HepG2 (cell line): ENCODE results near the gene ACTA2. TPM values are rescaled to one million over a fixed set of nuclear protein-coding genes. Genes with fewer than 3 reads are reported as not detected.

Experiments used
- ATAC-seq: fragments of 200-7000 bp; cut with Tn5 transposase; 3 replicates; pipeline ENCODE4 v1.9.1; 2020; ENCODE audit warnings: mild to moderate bottlenecking, moderate library complexity
- BruUV-seq: library from RNA; stranded (reverse); fragments of 400-500 nt; replicated peaks from 2 replicates; lab custom pipeline; 2021; lab: Mats Ljungman, UMichigan
- CTCF ChIA-PET: fragments of 300-600 bp; formaldehyde crosslinking; extraction: SDS; loops from one replicate; lab custom pipeline; 2021; ENCODE audit warnings: low total read pairs, inconsistent platforms, low intra/inter-chr PET ratio; lab: Yijun Ruan, JAX
- POLR2A ChIA-PET: fragments of 350-600 bp; sonication (Branson Sonifier 250); formaldehyde crosslinking; loops from one replicate; lab custom pipeline; 2020; ENCODE audit warnings: antibody characterized with exemption, inconsistent platforms; lab: Yijun Ruan, JAX
- DNase-seq: peaks from one replicate; pipeline ENCODE4 v3.0.0-alpha.2; 2015; ENCODE audit warnings: low spot score
- FAIRE-seq: peaks from 3 replicates; lab custom pipeline; 2011; peaks lifted over from hg19 to GRCh38; lab: Jason Lieb, UNC
- H2AFZ ChIP-seq: one replicate; pipeline ENCODE4 v1.6.1; 2011; ENCODE audit warnings: low read length, inconsistent platforms
- H3K27ac ChIP-seq: fragments of 300-600 bp; 3 replicates; pipeline ENCODE4 v1.8.0; 2011; ENCODE audit warnings: mixed run types, mild to moderate bottlenecking, mixed read lengths, low read length, inconsistent platforms; ENCODE audit not compliant: insufficient read depth; ENCODE audit errors: extremely low read length
- H3K27me3 ChIP-seq, 2 experiments: fragments of 200-600 bp in 1 of 2; 2 replicates in 1 of 2; 3 replicates in 1 of 2; pipeline versions ENCODE4 v1.6.0 to v1.8.0; 2011; ENCODE audit warnings: low read length in 2 of 2, mild to moderate bottlenecking in 2 of 2, moderate library complexity in 2 of 2, inconsistent platforms in 1 of 2; ENCODE audit not compliant: insufficient read depth in 2 of 2, control insufficient read depth in 1 of 2
- H3K36me3 ChIP-seq, 2 experiments: fragments of 200-600 bp in 1 of 2; replicated peaks in 1 of 2; 2 replicates in 1 of 2; 3 replicates in 1 of 2; pipeline versions ENCODE4 v1.5.1 to v1.8.0; 2011; ENCODE audit warnings: low read length in 2 of 2, inconsistent platforms in 1 of 2; ENCODE audit not compliant: insufficient read depth in 2 of 2, control insufficient read depth in 1 of 2
- H3K4me1 ChIP-seq: 2 replicates; pipeline ENCODE4 v1.5.1; 2012; ENCODE audit warnings: low read length, inconsistent platforms; ENCODE audit not compliant: insufficient read depth
- H3K4me2 ChIP-seq: 2 replicates; pipeline ENCODE4 v1.6.0; 2011; ENCODE audit warnings: low read depth, low read length, inconsistent platforms
- H3K4me3 ChIP-seq, 3 experiments: fragments of 200-600 bp in 1 of 3; sonication (generic), shearing (Covaris generic) in 1 of 3; replicated peaks in 1 of 3; 2 replicates each; pipeline ENCODE4 v1.5.1; 2011 to 2016; ENCODE audit warnings: low read length in 3 of 3, inconsistent platforms in 2 of 3, low read depth in 2 of 3, mild to moderate bottlenecking in 2 of 3, control low read depth in 1 of 3, mixed read lengths in 1 of 3; ENCODE audit not compliant: insufficient read depth in 1 of 3
- H3K79me2 ChIP-seq: one replicate; pipeline ENCODE4 v1.6.1; 2011; ENCODE audit warnings: low read length, inconsistent platforms; ENCODE audit not compliant: insufficient read depth
- H3K9ac ChIP-seq: 2 replicates; pipeline ENCODE4 v1.6.0; 2011; ENCODE audit warnings: mild to moderate bottlenecking, low read depth, low read length, inconsistent platforms; ENCODE audit not compliant: insufficient read depth
- H3K9me3 ChIP-seq: 2 replicates; pipeline ENCODE4 v1.5.1; 2012; ENCODE audit warnings: mild to moderate bottlenecking, low read length
- H4K20me1 ChIP-seq: 2 replicates; pipeline ENCODE4 v1.6.0; 2011; ENCODE audit warnings: inconsistent platforms, mild to moderate bottlenecking, low read length, moderate library complexity; ENCODE audit not compliant: insufficient read depth
- CENPT ChIP-seq: sonication (generic); formaldehyde crosslinking; IDR thresholded peaks from 2 replicates; pipeline ENCODE4 v1.8.0; 2022; ENCODE audit warnings: low read depth, mild to moderate bottlenecking, moderate library complexity, missing genetic modification reagents
- HNF4G ChIP-seq, 2 experiments: sonication (generic) in 1 of 2; formaldehyde crosslinking in 1 of 2; IDR thresholded peaks; 2 replicates each; pipeline versions ENCODE4 v1.4.0 to v1.6.1; 2011 to 2020; ENCODE audit warnings: borderline replicate concordance in 2 of 2, low read depth in 2 of 2, mild to moderate bottlenecking in 2 of 2, low read length in 1 of 2, missing genetic modification reagents in 1 of 2, moderate library complexity in 1 of 2
- MIXL1 ChIP-seq: IDR thresholded peaks from 2 replicates; pipeline ENCODE4 v1.6.1; 2016
- TFDP2 ChIP-seq: sonication (generic); formaldehyde crosslinking; IDR thresholded peaks from 2 replicates; pipeline ENCODE4 v1.4.0; 2020; ENCODE audit warnings: missing genetic modification reagents
- ZFX ChIP-seq: sonication (generic); formaldehyde crosslinking; IDR thresholded peaks from 2 replicates; pipeline ENCODE4 v1.4.0; 2020; ENCODE audit warnings: mild to moderate bottlenecking, low read depth, missing genetic modification reagents, moderate library complexity
- ZNF407 ChIP-seq: sonication (generic); formaldehyde crosslinking; IDR thresholded peaks from one replicate; pipeline ENCODE4 v1.5.1; 2020; ENCODE audit warnings: mild to moderate bottlenecking, missing genetic modification reagents; ENCODE audit errors: not compliant biosample characterization
- WGBS: methylation state at CpG from one replicate; pipeline ENCODE4 v1.1.6; 2017; ENCODE audit warnings: low lambda C conversion rate; 5-methylcytosine and 5-hydroxymethylcytosine counted together
- in situ Hi-C: cut with HindIII; loops from 2 replicates; pipeline ENCODE4 v1.10.0; 2017; ENCODE audit warnings: low pct_unique_long_range_greater_than_20kb; ENCODE audit not compliant: extremely low pct_ligation_motif_present
- intact Hi-C: fragments of 100-400 bp; cut with micrococcal nuclease; formaldehyde crosslinking; loops from one replicate; pipeline ENCODE4 v1.10.0; 2022; ENCODE audit not compliant: unreplicated experiment
- polyA plus RNA-seq, 8 experiments: library from polyadenylated mRNA; depleted of rRNA in 3 of 8; stranded (reverse) in 7 of 8; unstranded in 1 of 8; fragments of >200 nt; fragmentation: Illumina TruSeq in 4 of 8; extraction: Trizol in 4 of 8; gene quantifications; 2 replicates each; pipeline versions ENCODE4 v1.2.1 to v1.2.3, GENCODE V29; 2011 to 2016; ENCODE audit warnings: low read depth in 4 of 8, missing spikeins in 1 of 8, mixed read lengths in 1 of 8; ENCODE audit not compliant: insufficient read depth in 1 of 8
- total RNA-seq, 5 experiments: library from RNA; depleted of rRNA; stranded (reverse); fragments of >200 nt; fragmentation: Illumina TruSeq; extraction: Trizol; gene quantifications; 2 replicates each; pipeline ENCODE4 v1.2.3, GENCODE V29; 2016; ENCODE audit warnings: low read depth in 1 of 5

The ACTA2 gene
- total and polyA plus RNA-seq, 2 of the 13 experiments (the other 11 are each of a cell fraction or from before 2014, with no cell fraction given): 21.8 to 59.9 TPM

GRCh38 chr10:88926566-88927415 lies 25.8 kb downstream of the ACTA2 start:
- no peaks in the 10 kb centered on the region for H3K4me1 ChIP-seq
- H3K36me3 ChIP-seq: no peaks in the 10 kb centered on the region
- no peaks in the 10 kb centered on the region for H3K79me2 ChIP-seq
- no peaks in the 10 kb centered on the region for H3K9me3 ChIP-seq
- no peak overlapping the region for H3K27ac ChIP-seq
- ATAC-seq (no peak), DNase-seq (no peak)
- POLR2A ChIA-PET: no interaction called here
- H3K27me3 ChIP-seq: no peaks in the 10 kb centered on the region
- in situ Hi-C loops: no loop called here
- 75% methylated on average over 6 of the region's 6 CpGs for WGBS
- TF ChIP-seq ZFX (CRISPR knock-in tag): no peak
- no peak for TF ChIP-seq CENPT
- TF ChIP-seq, all 625 proteins: peak for 0
- intact Hi-C loops: no loop called here
- FAIRE-seq: no peak
- CTCF ChIA-PET: no interaction called here
- H3K9ac ChIP-seq: no peak overlapping the region
- BruUV-seq: no TSS peak
- H4K20me1 ChIP-seq: no peaks in the 10 kb centered on the region
- no peak overlapping the region for H3K4me3 ChIP-seq
- no peak overlapping the region for H3K4me2 ChIP-seq
- no peak overlapping the region for H2AFZ ChIP-seq

GRCh38 chr10:88923520-88923919 lies 29.1 kb downstream of the ACTA2 start:
- Histone ChIP-seq H3K79me2 (no peaks in the 10 kb centered on the region), H3K27ac (no peak overlapping the region), H3K9ac (no peak overlapping the region), H3K4me1 (no peaks in the 10 kb centered on the region), H2AFZ (no peak overlapping the region), H3K9me3 (no peaks in the 10 kb centered on the region), H3K4me3 (no peak overlapping the region), H4K20me1 (no peaks in the 10 kb centered on the region), H3K27me3 (no peaks in the 10 kb centered on the region), H3K4me2 (no peak overlapping the region), H3K36me3 (no peaks in the 10 kb centered on the region)
- DNase-seq (no peak), ATAC-seq (no peak), FAIRE-seq (no peak)
- TF ChIP-seq TFDP2 (CRISPR knock-in tag) (no peak), MIXL1 (CRISPR knock-in tag) (no peak), HNF4G (IDR thresholded peaks at IDR 0.05; ENCODE audit: borderline replicate concordance, low read depth, low read length) (no peak), HNF4G (CRISPR knock-in tag; IDR thresholded peaks at IDR 0.05; ENCODE audit: borderline replicate concordance, low read depth) (no peak), ZNF407 (no peak)
- POLR2A ChIA-PET: no interaction called here
- intact Hi-C loops: no loop called here
- CTCF ChIA-PET: no interaction called here
- in situ Hi-C loops: no loop called here
- BruUV-seq: no TSS peak
